ENCODE data around the gene BUB1. TPM values are rescaled to one million over a fixed set of nuclear protein-coding genes. Genes with fewer than 3 reads are reported as not detected.
"Not testable (repeated sequence)": the region's sequence is repeated elsewhere in the genome, so short reads cannot be mapped to it uniquely, and the experiment has no call there.

The BUB1 gene
- total RNA-seq, 1 donor from 2014 or later = 7.8 TPM

GRCh38 chr2:110655701-110656100 lies 22.2 kb downstream of the BUB1 start:
- no peak for DNase-seq

- DNase-seq = no peak
Measured at GRCh38 chr2:110653861-110654260, 24.0 kb downstream of the BUB1 start.

GRCh38 chr2:110650346-110650745 lies 27.5 kb downstream of the BUB1 start:
- DNase-seq = peak; percentile 6

GRCh38 chr2:110647777-110648176 lies 30.1 kb downstream of the BUB1 start:
- DNase-seq = no peak

GRCh38 chr2:110645616-110646015 lies 32.2 kb downstream of the BUB1 start:
- DNase-seq = no peak

GRCh38 chr2:110644357-110644756 lies 33.5 kb downstream of the BUB1 start:
- no peak for DNase-seq

- DNase-seq = no peak
Measured at GRCh38 chr2:110642360-110642759, 35.5 kb downstream of the BUB1 start.

GRCh38 chr2:110639972-110640371 lies 37.9 kb downstream of the BUB1 start:
- DNase-seq = no peak

GRCh38 chr2:110638952-110639695 lies 38.7 kb downstream of the BUB1 start:
- DNase-seq = no peak

- no peak for DNase-seq
Measured at GRCh38 chr2:110638004-110638403, 39.9 kb downstream of the BUB1 start.

- DNase-seq = no peak
Measured at GRCh38 chr2:110637093-110637492, 40.8 kb downstream of the BUB1 start.

GRCh38 chr2:110635949-110636628 lies 41.8 kb downstream of the BUB1 start:
- DNase-seq = not testable (repeated sequence)

- not testable (repeated sequence) for DNase-seq
Measured at GRCh38 chr2:110627348-110627747, 50.5 kb downstream of the BUB1 start.

GRCh38 chr2:110619326-110619939 lies 58.4 kb downstream of the BUB1 start:
- not testable (repeated sequence) for DNase-seq

GRCh38 chr2:110613927-110614326 lies 63.9 kb downstream of the BUB1 start:
- DNase-seq = not testable (repeated sequence)

- not testable (repeated sequence) for DNase-seq
Measured at GRCh38 chr2:110610613-110611250, 67.1 kb downstream of the BUB1 start.

- not testable (repeated sequence) for DNase-seq
Measured at GRCh38 chr2:110609843-110610612, 67.8 kb downstream of the BUB1 start.

GRCh38 chr2:110608788-110609502 lies 68.9 kb downstream of the BUB1 start:
- DNase-seq = not testable (repeated sequence)

- DNase-seq = not testable (repeated sequence)
Measured at GRCh38 chr2:110605057-110605456, 72.8 kb downstream of the BUB1 start.

GRCh38 chr2:110603917-110604591 lies 73.8 kb downstream of the BUB1 start:
- DNase-seq = not testable (repeated sequence)

GRCh38 chr2:110602139-110602538 lies 75.7 kb downstream of the BUB1 start:
- DNase-seq = not testable (repeated sequence)

Data from occipital lobe (tissue), 2 donors.